SK-N-SH (cell line): ENCODE data around the gene SLC1A7. TPM values are rescaled to one million over a fixed set of nuclear protein-coding genes. Genes with fewer than 3 reads are reported as not detected.

Source experiments
- CTCF ChIA-PET: fragments of 300-600, 350-600 bp; formaldehyde crosslinking; extraction: SDS; loops from one replicate; lab custom pipeline; 2021; lab: Yijun Ruan, JAX
- POLR2A ChIA-PET: fragments of 350-600 bp; sonication (Branson Sonifier 250); formaldehyde crosslinking; extraction: SDS; loops from one replicate; lab custom pipeline; 2020; ENCODE audit warnings: antibody characterized with exemption, inconsistent platforms; lab: Yijun Ruan, JAX
- DNase-seq: peaks from one replicate; pipeline ENCODE4 v3.0.0; 2012
- H2AFZ ChIP-seq: fragments of 200-600 bp; sonication (generic); 2 replicates; pipeline ENCODE4 v1.8.1; 2016; ENCODE audit warnings: antibody characterized with exemption, mild to moderate bottlenecking, low read depth
- H3F3A ChIP-seq: fragments of 200-600 bp; sonication (generic); replicated peaks from 2 replicates; pipeline ENCODE3; 2016; ENCODE audit warnings: antibody characterized with exemption, mild to moderate bottlenecking; ENCODE audit not compliant: insufficient read depth
- H3K27ac ChIP-seq, 2 experiments: fragments of 200-500 bp in 1 of 2; fragments of 200-600 bp in 1 of 2; sonication (Bioruptor generic) in 1 of 2; sonication (generic), shearing (Covaris generic) in 1 of 2; 2 replicates each; pipeline versions ENCODE4 v1.5.1 to v1.6.1; 2014 to 2016; ENCODE audit warnings: low read depth in 2 of 2, inconsistent platforms in 1 of 2, low read length in 1 of 2, mild to moderate bottlenecking in 1 of 2, mixed read lengths in 1 of 2
- H3K27me3 ChIP-seq: fragments of 200-600 bp; sonication (generic), shearing (Covaris generic); 2 replicates; pipeline ENCODE4 v1.6.1; 2016; ENCODE audit warnings: mixed run types; ENCODE audit not compliant: insufficient read depth
- H3K36me3 ChIP-seq, 2 experiments: fragments of 200-500 bp in 1 of 2; fragments of 200-600 bp in 1 of 2; sonication (Bioruptor generic) in 1 of 2; sonication (generic) in 1 of 2; replicated peaks in 1 of 2; 2 replicates each; pipeline versions ENCODE3 to v1.5.1; 2014 to 2016; ENCODE audit warnings: low read length in 1 of 2, mild to moderate bottlenecking in 1 of 2; ENCODE audit not compliant: insufficient read depth in 2 of 2, control insufficient read depth in 1 of 2
- H3K4me1 ChIP-seq, 2 experiments: fragments of 200-500 bp in 1 of 2; fragments of 200-600 bp in 1 of 2; sonication (Bioruptor generic) in 1 of 2; sonication (generic), shearing (Covaris generic) in 1 of 2; 2 replicates each; pipeline versions ENCODE4 v1.5.1 to v1.6.1; 2014 to 2016; ENCODE audit warnings: low read depth in 1 of 2, low read length in 1 of 2, mixed run types in 1 of 2; ENCODE audit not compliant: insufficient read depth in 2 of 2, control insufficient read depth in 1 of 2
- H3K4me2 ChIP-seq: fragments of 200-600 bp; sonication (generic), shearing (Covaris generic); 2 replicates; pipeline ENCODE4 v1.6.1; 2017; ENCODE audit warnings: mixed run types
- H3K4me3 ChIP-seq, 2 experiments: fragments of 200-500 bp in 1 of 2; fragments of 200-600 bp in 1 of 2; sonication (Bioruptor generic) in 1 of 2; sonication (generic), shearing (Covaris generic) in 1 of 2; 2 replicates each; pipeline versions ENCODE4 v1.5.1 to v1.8.1; 2014 to 2016; ENCODE audit warnings: low read depth in 2 of 2, inconsistent platforms in 1 of 2, low read length in 1 of 2, mild to moderate bottlenecking in 1 of 2, mixed read lengths in 1 of 2, moderate library complexity in 1 of 2
- H3K79me2 ChIP-seq: fragments of 200-600 bp; sonication (generic); 2 replicates; pipeline ENCODE4 v1.8.1; 2017; ENCODE audit warnings: mild to moderate bottlenecking; ENCODE audit not compliant: insufficient read depth
- H3K9ac ChIP-seq: fragments of 200-600 bp; sonication (generic); 2 replicates; pipeline ENCODE4 v1.6.1; 2017; ENCODE audit warnings: mixed run types
- H3K9me2 ChIP-seq: fragments of 200-600 bp; sonication (generic); 2 replicates; pipeline ENCODE4 v1.6.1; 2017; ENCODE audit warnings: mixed run types
- H3K9me3 ChIP-seq: fragments of 200-600 bp; sonication (generic); 2 replicates; pipeline ENCODE4 v1.6.1; 2017; ENCODE audit warnings: mixed run types, mild to moderate bottlenecking, moderate library complexity
- H4K20me1 ChIP-seq: fragments of 200-600 bp; sonication (generic); 2 replicates; pipeline ENCODE4 v1.6.1; 2017; ENCODE audit warnings: mild to moderate bottlenecking, mixed run types; ENCODE audit not compliant: insufficient read depth
- EZH2phosphoT487 ChIP-seq: fragments of 200-600 bp; sonication (generic); IDR thresholded peaks from 2 replicates; pipeline ENCODE4 v1.6.1; 2017; ENCODE audit warnings: low read depth, mixed run types, mild to moderate bottlenecking, antibody characterized with exemption, moderate library complexity, borderline replicate concordance
- FOSL2 ChIP-seq: IDR thresholded peaks from 2 replicates; pipeline ENCODE4 v1.4.0; 2012; ENCODE audit warnings: low read depth, mild to moderate bottlenecking, moderate library complexity, borderline replicate concordance
- FOXJ3 ChIP-seq: sonication (generic); formaldehyde crosslinking; IDR thresholded peaks from 2 replicates; pipeline ENCODE4 v1.5.1; 2020; ENCODE audit warnings: mild to moderate bottlenecking, missing genetic modification reagents
- GATA2 ChIP-seq: sonication (generic); formaldehyde crosslinking; IDR thresholded peaks from 2 replicates; pipeline ENCODE4 v1.5.0; 2020; ENCODE audit warnings: mild to moderate bottlenecking, missing genetic modification reagents
- MEF2A ChIP-seq: IDR thresholded peaks from 2 replicates; pipeline ENCODE4 v1.4.0; 2012; ENCODE audit warnings: low read depth, borderline replicate concordance
- MXI1 ChIP-seq: IDR thresholded peaks from 2 replicates; pipeline ENCODE4 v1.6.1; 2012; ENCODE audit warnings: mild to moderate bottlenecking, low read depth, low read length, improper control_type of control experiment
- PBX3 ChIP-seq: IDR thresholded peaks from 2 replicates; pipeline ENCODE4; 2012
- RAD21 ChIP-seq: IDR thresholded peaks from 2 replicates; pipeline ENCODE4 v1.6.1; 2012; ENCODE audit warnings: mild to moderate bottlenecking, low read length
- SMC3 ChIP-seq: IDR thresholded peaks from 2 replicates; pipeline ENCODE4 v1.6.1; 2012; ENCODE audit warnings: low read depth, low read length, improper control_type of control experiment
- TAF1 ChIP-seq: IDR thresholded peaks from 2 replicates; pipeline ENCODE4 v1.6.1; 2012; ENCODE audit warnings: low read depth, mild to moderate bottlenecking, low read length, moderate library complexity, borderline replicate concordance
- USF2 ChIP-seq: fragments of 150-350 bp; IDR thresholded peaks from 2 replicates; pipeline ENCODE4 v1.6.1; 2017; ENCODE audit warnings: antibody characterized with exemption, low read length, low read depth, borderline replicate concordance
- YY1 ChIP-seq: IDR thresholded peaks from 2 replicates; pipeline ENCODE4 v1.4.0; 2012; ENCODE audit warnings: low read depth, mild to moderate bottlenecking
- WGBS: methylation state at CpG from one replicate; pipeline ENCODE4 v1.1.6; 2017; ENCODE audit warnings: low lambda C conversion rate; 5-methylcytosine and 5-hydroxymethylcytosine counted together
- polyA plus RNA-seq, 3 experiments: library from polyadenylated mRNA; depleted of rRNA; stranded (reverse); fragments of >200 nt; gene quantifications; 2 replicates each; pipeline ENCODE4 v1.2.3, GENCODE V29; 2012

Gene SLC1A7
- polyA plus RNA-seq, 1 of the 3 experiments (the other 2 are of a cell fraction), result not detected

GRCh38 chr1:53132176-53132575 lies 10.3 kb downstream of the SLC1A7 start:
- H3K9ac ChIP-seq, result no peak overlapping the region
- H3F3A ChIP-seq, result no peaks in the 10 kb centered on the region
- H3K27ac ChIP-seq, result no peak overlapping the region
- H3K9me3 ChIP-seq, result no peaks in the 10 kb centered on the region
- H4K20me1 ChIP-seq, result no peaks in the 10 kb centered on the region
- H3K9me2 ChIP-seq, result no peaks in the 10 kb centered on the region
- H3K27me3 ChIP-seq, result no peaks in the 10 kb centered on the region
- no peak for DNase-seq
- no peak overlapping the region for H3K4me2 ChIP-seq
- TF ChIP-seq FOXJ3 (CRISPR knock-in tag) (no peak), EZH2phosphoT487 (no peak), PBX3 (no peak), GATA2 (CRISPR knock-in tag) (no peak), MEF2A (no peak), MXI1 (no peak), SMC3 (no peak), YY1 (no peak), RAD21 (no peak), USF2 (no peak), TAF1 (no peak)
- ChIA-PET CTCF (interaction anchor here (1.8 kb wide), 1 partner anchor 47 kb away, joined by 5 read pairs; no protein-coding TSS in a partner anchor), POLR2A (no interaction called here)
- no peaks in the 10 kb centered on the region for H3K36me3 ChIP-seq
- no peak overlapping the region for H2AFZ ChIP-seq
- peaks cover 4 to 6% of the 10 kb centered on the region in 2 experiments; a peak in 2 of 4 replicates for H3K4me1 ChIP-seq
- WGBS, result 85% methylated on average over 8 of the region's 8 CpGs
- no peaks in the 10 kb centered on the region for H3K79me2 ChIP-seq
- H3K4me3 ChIP-seq, result no peak overlapping the region

GRCh38 chr1:53131590-53131938 lies 10.9 kb downstream of the SLC1A7 start:
- Histone ChIP-seq H3K9me2 (no peaks in the 10 kb centered on the region), H3K4me3 (no peak overlapping the region), H3K27ac (no peak overlapping the region), H3K36me3 (no peaks in the 10 kb centered on the region), H3K9ac (no peak overlapping the region), H3K9me3 (no peaks in the 10 kb centered on the region), H3K4me1 (peaks cover 4 to 6% of the 10 kb centered on the region in 2 experiments; a peak in 2 of 4 replicates), H2AFZ (no peak overlapping the region), H3K79me2 (no peaks in the 10 kb centered on the region), H4K20me1 (no peaks in the 10 kb centered on the region), H3K27me3 (no peaks in the 10 kb centered on the region), H3K4me2 (no peak overlapping the region), H3F3A (no peaks in the 10 kb centered on the region)
- 76% methylated on average over 2 of the region's 2 CpGs for WGBS
- TF ChIP-seq FOSL2, result no peak
- POLR2A ChIA-PET, result no interaction called here
- CTCF ChIA-PET, result interaction anchor here (1.8 kb wide), 1 partner anchor 48 kb away, joined by 5 read pairs; no protein-coding TSS in a partner anchor
- DNase-seq, result no peak
